ENCODE measurements around the gene SLC1A7. TPM values are rescaled to one million over a fixed set of nuclear protein-coding genes. Genes with fewer than 3 reads are reported as not detected.

The SLC1A7 gene
- total and polyA plus RNA-seq, 2 experiments from 2014 or later: not detected

GRCh38 chr1:53165408-53165961, 23.0 kb upstream of the SLC1A7 start:
- H3K79me2 ChIP-seq (replicated peaks; ENCODE audit: insufficient read depth): no peaks in the 10 kb centered on the region
- Mint-ChIP-seq H3K4me1 (peaks cover 26% of the 10 kb centered on the region), H3K27me3 (ENCODE audit: insufficient read depth, low read depth, poor library complexity) (peaks cover 3% of the 10 kb centered on the region), H3K4me3 (no peak overlapping the region), H3K36me3 (ENCODE audit: low read depth) (no peaks in the 10 kb centered on the region), H3K9me3 (no peaks in the 10 kb centered on the region), H3K27ac (no peak overlapping the region)
- ATAC-seq (no peak), DNase-seq (ENCODE audit: low spot score) (no peak)
- H3K27me3 ChIP-seq (ENCODE audit: insufficient read depth): no peaks in the 10 kb centered on the region
- no peak overlapping the region; the same call in 1 of the 2 replicates for H2AFZ ChIP-seq
- H3F3A ChIP-seq (replicated peaks; ENCODE audit: low read depth): 0 out of 2 replicates have a peak, but pooled peaks cover 3% of the 10 kb centered on the region
- H3K4me2 ChIP-seq: no peak overlapping the region
- no peaks in the 10 kb centered on the region for H3K36me3 ChIP-seq (ENCODE audit: insufficient read depth)
- H3K4me1 ChIP-seq (ENCODE audit: insufficient read depth): peaks cover 28% of the 10 kb centered on the region
- no peak overlapping the region for H3K27ac ChIP-seq (ENCODE audit: low read depth)
- H4K20me1 ChIP-seq (replicated peaks; ENCODE audit: insufficient read depth): no peaks in the 10 kb centered on the region
- H3K9me2 ChIP-seq (ENCODE audit: insufficient read depth): no peaks in the 10 kb centered on the region
- no peak overlapping the region for H3K4me3 ChIP-seq
- TF ChIP-seq REST (IDR thresholded peaks at IDR 0.05; ENCODE audit: unreplicated experiment) (no peak), CREB1 (CRISPR knock-in tag; IDR thresholded peaks at IDR 0.05; ENCODE audit: low read depth) (no peak), CTCF (conservative IDR thresholded peaks at IDR 0.05; ENCODE audit: low read depth in 2 of 2) (no peak), EZH2phosphoT487 (IDR thresholded peaks at IDR 0.05; ENCODE audit: unreplicated experiment) (no peak), NANOG (IDR thresholded peaks at IDR 0.05; ENCODE audit: borderline replicate concordance) (no peak), ZNF331 (CRISPR knock-in tag; IDR thresholded peaks at IDR 0.05; ENCODE audit: low read depth) (no peak), ZNF114 (CRISPR knock-in tag; IDR thresholded peaks at IDR 0.05) (no peak), POLR2AphosphoS5 (IDR thresholded peaks at IDR 0.05; ENCODE audit: low read depth) (no peak), JUNB (IDR thresholded peaks at IDR 0.05; ENCODE audit: unreplicated experiment) (no peak)

GRCh38 chr1:53163291-53163768, 20.9 kb upstream of the SLC1A7 start:
- DNase-seq (ENCODE audit: low spot score) (peak; percentile 53), ATAC-seq (peak; percentile 81)
- H3K4me3 Mint-ChIP-seq: no peak overlapping the region
- peak overlapping the region; percentile 71 for H3K4me2 ChIP-seq
- TF ChIP-seq JUNB (IDR thresholded peaks at IDR 0.05; ENCODE audit: unreplicated experiment) (no peak), REST (IDR thresholded peaks at IDR 0.05; ENCODE audit: unreplicated experiment) (no peak), EZH2 (IDR thresholded peaks at IDR 0.05; ENCODE audit: low read depth, unreplicated experiment) (no peak), CREB1 (CRISPR knock-in tag; IDR thresholded peaks at IDR 0.05; ENCODE audit: low read depth) (no peak), STAT1 (IDR thresholded peaks at IDR 0.05; ENCODE audit: unreplicated experiment) (no peak), ZNF331 (CRISPR knock-in tag; IDR thresholded peaks at IDR 0.05; ENCODE audit: low read depth) (no peak), NANOG (IDR thresholded peaks at IDR 0.05; ENCODE audit: borderline replicate concordance) (no peak), EZH2phosphoT487 (IDR thresholded peaks at IDR 0.05; ENCODE audit: unreplicated experiment) (no peak)
- H3K27ac Mint-ChIP-seq: peak overlapping the region; percentile 88; the same call in 1 of the 2 replicates
- H3K79me2 ChIP-seq (replicated peaks; ENCODE audit: insufficient read depth): no peaks in the 10 kb centered on the region
- H3K4me1 ChIP-seq (ENCODE audit: insufficient read depth): peaks cover 28% of the 10 kb centered on the region
- no peaks in the 10 kb centered on the region for H3K36me3 Mint-ChIP-seq (ENCODE audit: low read depth)
- H3F3A ChIP-seq (replicated peaks; ENCODE audit: low read depth): 0 out of 2 replicates have a peak, but pooled peaks cover 3% of the 10 kb centered on the region
- H3K27me3 ChIP-seq (ENCODE audit: insufficient read depth): no peaks in the 10 kb centered on the region
- no peaks in the 10 kb centered on the region for H3K9me3 Mint-ChIP-seq
- H3K4me3 ChIP-seq: peak overlapping the region; percentile 34
- H4K20me1 ChIP-seq (replicated peaks; ENCODE audit: insufficient read depth): no peaks in the 10 kb centered on the region
- no peaks in the 10 kb centered on the region for H3K36me3 ChIP-seq (ENCODE audit: insufficient read depth)
- H3K27ac ChIP-seq (ENCODE audit: low read depth): no peak overlapping the region
- H3K27me3 Mint-ChIP-seq (ENCODE audit: insufficient read depth, low read depth, poor library complexity): peaks cover 3% of the 10 kb centered on the region
- H3K9me2 ChIP-seq (ENCODE audit: insufficient read depth): no peaks in the 10 kb centered on the region
- peaks cover 26% of the 10 kb centered on the region for H3K4me1 Mint-ChIP-seq
- H2AFZ ChIP-seq: peak overlapping the region; percentile 80; the same call in 1 of the 2 replicates
